IMR-90 (cell line): ENCODE data around the gene DSCAM.

Source experiments
- CTCF ChIP-seq: conservative IDR thresholded peaks from 2 replicates; pipeline ENCODE4 v1.5.1; 2012; ENCODE audit warnings: mild to moderate bottlenecking, low read depth, low read length, improper control_type of control experiment
- MAFK ChIP-seq: IDR thresholded peaks from 2 replicates; pipeline ENCODE4 v1.6.1; 2012; ENCODE audit warnings: low read depth, low read length, improper control_type of control experiment
- MAZ ChIP-seq: IDR thresholded peaks from 2 replicates; pipeline ENCODE4 v1.6.1; 2012; ENCODE audit warnings: low read depth, mild to moderate bottlenecking, low read length, improper control_type of control experiment, moderate library complexity, borderline replicate concordance
- POLR2A ChIP-seq: IDR thresholded peaks from 2 replicates; pipeline ENCODE4 v1.6.1; 2012; ENCODE audit warnings: mild to moderate bottlenecking, low read depth, low read length
- RAD21 ChIP-seq: IDR thresholded peaks from 2 replicates; pipeline ENCODE4 v1.6.1; 2012; ENCODE audit warnings: low read length, improper control_type of control experiment
- RFX5 ChIP-seq: IDR thresholded peaks from 2 replicates; pipeline ENCODE4 v1.8.0; 2012; ENCODE audit warnings: low read depth, mild to moderate bottlenecking, low read length, moderate library complexity
- TF ChIP-seq, protein P1 (sequence below): fragments of 150-350 bp; IDR thresholded peaks from 2 replicates; pipeline ENCODE4 v1.6.1; 2017; ENCODE audit warnings: mild to moderate bottlenecking, antibody characterized with exemption, low read length, low read depth

- TF ChIP-seq CTCF: no peak
- TF ChIP-seq MAZ: no peak
- no peak for TF ChIP-seq RAD21
- TF ChIP-seq, protein P1, sequence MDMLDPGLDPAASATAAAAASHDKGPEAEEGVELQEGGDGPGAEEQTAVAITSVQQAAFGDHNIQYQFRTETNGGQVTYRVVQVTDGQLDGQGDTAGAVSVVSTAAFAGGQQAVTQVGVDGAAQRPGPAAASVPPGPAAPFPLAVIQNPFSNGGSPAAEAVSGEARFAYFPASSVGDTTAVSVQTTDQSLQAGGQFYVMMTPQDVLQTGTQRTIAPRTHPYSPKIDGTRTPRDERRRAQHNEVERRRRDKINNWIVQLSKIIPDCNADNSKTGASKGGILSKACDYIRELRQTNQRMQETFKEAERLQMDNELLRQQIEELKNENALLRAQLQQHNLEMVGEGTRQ: no peak
- no peak for TF ChIP-seq POLR2A
- TF ChIP-seq MAFK: no peak
- TF ChIP-seq RFX5: no peak
Observed at GRCh38 chr21:40555021-40555528, 291.9 kb downstream of the DSCAM start.
